H1 (cell line): ENCODE results near the gene KRTAP3-2. TPM values are rescaled to one million over a fixed set of nuclear protein-coding genes. Genes with fewer than 3 reads are reported as not detected.

Experiments
- CTCF ChIA-PET: fragments of 300-600 bp; sonication (Branson Sonifier 250); formaldehyde crosslinking; loops from one replicate; lab custom pipeline; 2021; ENCODE audit not compliant: partially characterized antibody; lab: Charles Lee
- POLR2A ChIA-PET: fragments of 300-600 bp; sonication (Branson Sonifier 250); formaldehyde crosslinking; loops from one replicate; lab custom pipeline; 2021; ENCODE audit warnings: inconsistent platforms; ENCODE audit not compliant: partially characterized antibody; lab: Charles Lee
- DNase-seq, 2 experiments: peaks; one replicate each; pipeline versions ENCODE4 v3.0.0 to v3.0.0-alpha.2; 2010 to 2022; ENCODE audit warnings: low spot score in 2 of 2, low read depth in 1 of 2, mixed read lengths in 1 of 2
- FAIRE-seq: peaks from 2 replicates; lab custom pipeline; 2011; peaks lifted over from hg19 to GRCh38; lab: Jason Lieb, UNC
- H2AFZ ChIP-seq: 2 replicates; pipeline ENCODE4 v1.8.1; 2012; ENCODE audit warnings: low read length, inconsistent platforms
- H2AK5ac ChIP-seq: 2 replicates; pipeline ENCODE4 v1.6.1; 2013; ENCODE audit warnings: low read depth, low read length
- H2BK120ac ChIP-seq: replicated peaks from 2 replicates; pipeline ENCODE3; 2013; ENCODE audit warnings: low read depth, low read length, inconsistent platforms
- H2BK12ac ChIP-seq: 2 replicates; pipeline ENCODE4 v1.6.1; 2013; ENCODE audit warnings: low read depth, low read length
- H2BK15ac ChIP-seq: 2 replicates; pipeline ENCODE4 v1.6.1; 2013; ENCODE audit warnings: low read length
- H2BK20ac ChIP-seq: 2 replicates; pipeline ENCODE4 v1.6.1; 2013; ENCODE audit warnings: low read length
- H2BK5ac ChIP-seq: 2 replicates; pipeline ENCODE4 v1.6.1; 2013; ENCODE audit warnings: low read depth, low read length
- H3K14ac ChIP-seq: 2 replicates; pipeline ENCODE4 v1.6.1; 2013; ENCODE audit warnings: inconsistent platforms; ENCODE audit not compliant: insufficient read length
- H3K18ac ChIP-seq: 2 replicates; pipeline ENCODE4 v1.6.1; 2013; ENCODE audit warnings: low read length; ENCODE audit errors: extremely low read depth
- H3K23ac ChIP-seq: 2 replicates; pipeline ENCODE4 v1.6.1; 2013; ENCODE audit warnings: inconsistent platforms; ENCODE audit not compliant: insufficient read length
- H3K23me2 ChIP-seq: 2 replicates; pipeline ENCODE4 v1.6.1; 2013; ENCODE audit warnings: low read depth, low read length
- H3K27ac ChIP-seq: 2 replicates; pipeline ENCODE4 v1.6.1; 2011; ENCODE audit warnings: low read depth, low read length, inconsistent platforms
- H3K27me3 ChIP-seq, 4 experiments: replicated peaks in 1 of 4; 1 replicate in 1 of 4; 2 replicates in 3 of 4; pipeline versions ENCODE4 v1.6.1 to v1.8.1; 2011 to 2013; ENCODE audit warnings: low read length in 3 of 4, mild to moderate bottlenecking in 3 of 4, inconsistent platforms in 2 of 4, mixed read lengths in 2 of 4, moderate library complexity in 1 of 4; ENCODE audit not compliant: control insufficient read depth in 3 of 4, insufficient read depth in 3 of 4; ENCODE audit errors: extremely low read depth in 1 of 4
- H3K36me3 ChIP-seq, 4 experiments: 2 replicates each; pipeline versions ENCODE4 v1.6.1 to v1.8.1; 2011 to 2013; ENCODE audit warnings: mild to moderate bottlenecking in 4 of 4, low read length in 3 of 4, moderate library complexity in 2 of 4, control low read depth in 1 of 4, inconsistent platforms in 1 of 4; ENCODE audit not compliant: insufficient read depth in 4 of 4, control insufficient read depth in 2 of 4
- H3K4ac ChIP-seq: replicated peaks from 2 replicates; pipeline ENCODE3; 2013; ENCODE audit warnings: low read length, low read depth, mixed read lengths, inconsistent platforms; ENCODE audit not compliant: insufficient read length
- H3K4me1 ChIP-seq, 4 experiments: replicated peaks in 1 of 4; 1 replicate in 1 of 4; 2 replicates in 3 of 4; pipeline versions ENCODE4 v1.6.1 to v1.8.1; 2011 to 2013; ENCODE audit warnings: low read length in 3 of 4, inconsistent platforms in 2 of 4, mixed read lengths in 1 of 4; ENCODE audit not compliant: insufficient read depth in 4 of 4, control insufficient read depth in 3 of 4
- H3K4me2 ChIP-seq, 2 experiments: 2 replicates each; pipeline versions ENCODE4 v1.6.1 to v1.8.1; 2011 to 2013; ENCODE audit warnings: low read depth in 2 of 2, low read length in 2 of 2, control low read depth in 1 of 2, inconsistent platforms in 1 of 2, mild to moderate bottlenecking in 1 of 2; ENCODE audit not compliant: insufficient read depth in 1 of 2
- H3K4me3 ChIP-seq, 4 experiments: fragments of 200-600, 300-600 bp in 1 of 4; sonication (generic), shearing (Covaris generic), sonication (Bioruptor Twin) in 1 of 4; 2 replicates each; pipeline versions ENCODE4 v1.5.1 to v1.8.1; 2011 to 2016; ENCODE audit warnings: low read length in 4 of 4, low read depth in 3 of 4, control low read depth in 2 of 4, inconsistent platforms in 2 of 4, mild to moderate bottlenecking in 2 of 4, mixed read lengths in 1 of 4, moderate library complexity in 1 of 4; ENCODE audit not compliant: insufficient read depth in 2 of 4; ENCODE audit errors: extremely low read depth in 1 of 4
- H3K56ac ChIP-seq: replicated peaks from 2 replicates; pipeline ENCODE3; 2013; ENCODE audit warnings: low read depth, mild to moderate bottlenecking, mixed read lengths, low read length, inconsistent platforms; ENCODE audit not compliant: insufficient read length
- H3K79me1 ChIP-seq: 2 replicates; pipeline ENCODE4 v1.6.1; 2013; ENCODE audit warnings: low read depth, low read length, control low read depth
- H3K79me2 ChIP-seq, 2 experiments: 2 replicates each; pipeline versions ENCODE4 v1.6.1 to v1.8.1; 2012 to 2013; ENCODE audit warnings: low read length in 2 of 2, mild to moderate bottlenecking in 2 of 2, inconsistent platforms in 1 of 2; ENCODE audit not compliant: insufficient read depth in 2 of 2, control insufficient read depth in 1 of 2
- H3K9ac ChIP-seq, 4 experiments: replicated peaks in 1 of 4; 1 replicate in 1 of 4; 2 replicates in 3 of 4; pipeline versions ENCODE4 v1.6.1 to v1.8.1; 2011 to 2013; ENCODE audit warnings: low read depth in 3 of 4, low read length in 3 of 4, control low read depth in 2 of 4, mild to moderate bottlenecking in 2 of 4, moderate library complexity in 2 of 4, inconsistent platforms in 1 of 4; ENCODE audit errors: extremely low read depth in 1 of 4
- H3K9me3 ChIP-seq, 2 experiments: 2 replicates each; pipeline versions ENCODE4 v1.6.1 to v1.8.1; 2012 to 2013; ENCODE audit warnings: mild to moderate bottlenecking in 2 of 2, moderate library complexity in 2 of 2, control low read depth in 1 of 2, inconsistent platforms in 1 of 2, low read depth in 1 of 2, low read length in 1 of 2, mixed read lengths in 1 of 2; ENCODE audit not compliant: insufficient read depth in 2 of 2
- H4K20me1 ChIP-seq, 2 experiments: replicated peaks in 1 of 2; 2 replicates each; pipeline versions ENCODE3 to v1.8.1; 2011 to 2013; ENCODE audit warnings: inconsistent platforms in 2 of 2, low read length in 2 of 2, mild to moderate bottlenecking in 1 of 2; ENCODE audit not compliant: insufficient read depth in 2 of 2, control insufficient read depth in 1 of 2
- H4K5ac ChIP-seq: 2 replicates; pipeline ENCODE4 v1.6.1; 2013; ENCODE audit warnings: low read length, low read depth, mixed read lengths, inconsistent platforms; ENCODE audit not compliant: insufficient read length
- H4K8ac ChIP-seq: 2 replicates; pipeline ENCODE4 v1.8.0; 2013; ENCODE audit warnings: mild to moderate bottlenecking, moderate library complexity, low read length, inconsistent platforms; ENCODE audit not compliant: insufficient read depth; ENCODE audit errors: extremely low read depth
- H4K91ac ChIP-seq: replicated peaks from 2 replicates; pipeline ENCODE3; 2013; ENCODE audit warnings: low read length, mixed read lengths, inconsistent platforms; ENCODE audit not compliant: insufficient read length
- CEBPB ChIP-seq: IDR thresholded peaks from 2 replicates; pipeline ENCODE4 v1.6.1; 2012; ENCODE audit warnings: low read depth, low read length
- CHD1 ChIP-seq: IDR thresholded peaks from 2 replicates; pipeline ENCODE4 v1.6.1; 2012; ENCODE audit warnings: low read depth, low read length, improper control_type of control experiment
- CREB1 ChIP-seq: IDR thresholded peaks from 2 replicates; pipeline ENCODE4 v1.6.1; 2012; ENCODE audit warnings: inconsistent platforms
- EP300 ChIP-seq, 2 experiments: IDR thresholded peaks; 1 replicate in 1 of 2; 2 replicates in 1 of 2; pipeline ENCODE4 v1.6.1; 2011 to 2012; ENCODE audit warnings: low read depth in 2 of 2, low read length in 2 of 2, mild to moderate bottlenecking in 2 of 2, borderline replicate concordance in 1 of 2, inconsistent platforms in 1 of 2, moderate library complexity in 1 of 2
- JUND ChIP-seq: IDR thresholded peaks from 2 replicates; pipeline ENCODE4 v1.6.1; 2011; ENCODE audit warnings: mild to moderate bottlenecking, improper control_type of control experiment, low read length
- RAD21 ChIP-seq, 2 experiments: IDR thresholded peaks in 1 of 2; conservative IDR thresholded peaks in 1 of 2; 2 replicates each; pipeline ENCODE4 v1.6.1; 2011; ENCODE audit warnings: low read depth in 2 of 2, low read length in 2 of 2, improper control_type of control experiment in 1 of 2, inconsistent platforms in 1 of 2, mild to moderate bottlenecking in 1 of 2, moderate library complexity in 1 of 2
- SIX5 ChIP-seq: IDR thresholded peaks from 2 replicates; pipeline ENCODE4 v1.6.1; 2011; ENCODE audit warnings: mild to moderate bottlenecking, low read depth, low read length
- WGBS, 2 experiments: shearing (Covaris generic) in 1 of 2; methylation state at CpG; one replicate each; pipeline versions ENCODE4 v1.1.6 to v1.1.7; 2013 to 2015; ENCODE audit warnings: low lambda C conversion rate in 2 of 2, mixed read lengths in 2 of 2, inconsistent platforms in 1 of 2, low coverage in 1 of 2, missing lambda C conversion rate in 1 of 2; ENCODE audit not compliant: insufficient replicate concordance in 2 of 2, insufficient coverage in 1 of 2, insufficient read length in 1 of 2; ENCODE audit errors: extremely low coverage in 1 of 2, missing lambda C conversion rate in 1 of 2; 5-methylcytosine and 5-hydroxymethylcytosine counted together
- polyA plus RNA-seq, 7 experiments: library from polyadenylated mRNA; depleted of rRNA in 3 of 7; stranded (reverse) in 5 of 7; unstranded in 2 of 7; fragments of >200 nt in 5 of 7; fragments of 200-250 nt in 2 of 7; gene quantifications; 1 replicate in 5 of 7; 2 replicates in 1 of 7; 4 replicates in 1 of 7; pipeline versions ENCODE4 v1.2.1 to v1.2.3, GENCODE V29; 2011 to 2013; ENCODE audit warnings: missing spikeins in 2 of 7, mixed read lengths in 2 of 7
- total RNA-seq: library from RNA; stranded (reverse); fragmentation: NEBNext Ultra II Directional; extraction: Animal tissue kit (Norgen Biotek cat#: 25700); gene quantifications from 2 replicates; pipeline ENCODE4 v1.2.1, GENCODE V29; 2021

KRTAP3-2 gene
- total and polyA plus RNA-seq, 2 of the 8 experiments (the other 6 are each of a cell fraction or from before 2014, with no cell fraction given): not detected

DNA sequence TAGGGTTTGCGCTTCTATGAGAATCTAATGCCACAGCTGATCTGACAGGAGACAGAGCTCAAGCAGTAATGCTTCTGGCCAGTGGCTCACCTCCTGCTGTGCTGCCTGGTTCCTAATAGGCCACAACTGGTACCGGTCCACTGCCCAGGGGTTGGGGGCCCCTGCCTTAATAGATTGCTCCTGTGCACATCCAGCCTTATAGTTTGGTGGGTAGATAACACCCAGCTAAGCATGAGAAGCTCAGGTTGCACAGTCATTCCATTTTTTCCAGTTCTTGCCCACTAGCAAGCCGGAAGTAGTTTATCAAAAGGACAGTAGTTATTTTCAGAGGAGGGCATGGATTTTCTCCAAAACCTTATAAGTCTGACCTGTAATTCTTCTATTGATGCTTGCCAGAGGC, 19.7 kb upstream of the KRTAP3-2 start:
- H3K23ac ChIP-seq: no peak overlapping the region
- no peak overlapping the region for H2BK12ac ChIP-seq
- no peaks in the 10 kb centered on the region for H3K79me1 ChIP-seq
- H2BK120ac ChIP-seq: no peak overlapping the region
- H3K9ac ChIP-seq: no peak overlapping the region
- no peak overlapping the region for H2AK5ac ChIP-seq
- no peak overlapping the region for H3K4me3 ChIP-seq
- H4K20me1 ChIP-seq: no peaks in the 10 kb centered on the region
- H3K4me2 ChIP-seq: no peak overlapping the region
- H3K9me3 ChIP-seq: no peaks in the 10 kb centered on the region
- no peak overlapping the region for H2BK5ac ChIP-seq
- no peaks in the 10 kb centered on the region for H3K4me1 ChIP-seq
- no peaks in the 10 kb centered on the region; a peak in 1 of 7 replicates for H3K27me3 ChIP-seq
- no peak overlapping the region for H3K56ac ChIP-seq
- H3K79me2 ChIP-seq: no peaks in the 10 kb centered on the region
- no peak overlapping the region for H4K91ac ChIP-seq
- no peak overlapping the region for H2AFZ ChIP-seq
- no peak overlapping the region for H2BK20ac ChIP-seq
- H3K27ac ChIP-seq: no peak overlapping the region
- 91% methylated on average over 3 of the region's 3 CpGs; no CpG with 5 or more reads in 1 of the 2 experiments for WGBS, 2 experiments
- H3K36me3 ChIP-seq: no peaks in the 10 kb centered on the region
- TF ChIP-seq JUND: no peak
- TF ChIP-seq SIX5: no peak
- TF ChIP-seq RAD21 (IDR thresholded peaks at IDR 0.05 in 1 of 2, conservative IDR thresholded peaks at IDR 0.05 in 1 of 2; ENCODE audit: low read depth in 2 of 2, low read length in 2 of 2): no peak
- no peak for TF ChIP-seq CREB1
- TF ChIP-seq CEBPB: no peak
- TF ChIP-seq CHD1: no peak
- no peak for TF ChIP-seq EP300 (IDR thresholded peaks at IDR 0.05; ENCODE audit: borderline replicate concordance in 1 of 2, low read depth in 2 of 2, low read length in 2 of 2)
- H4K8ac ChIP-seq: no peak overlapping the region
- FAIRE-seq: no peak
- H2BK15ac ChIP-seq: no peak overlapping the region
- H3K18ac ChIP-seq: no peak overlapping the region
- no peak overlapping the region for H3K14ac ChIP-seq
- no peak for DNase-seq
- POLR2A ChIA-PET: no interaction called here
- no peak overlapping the region for H3K4ac ChIP-seq
- no peaks in the 10 kb centered on the region for H3K23me2 ChIP-seq
- H4K5ac ChIP-seq: no peak overlapping the region
- CTCF ChIA-PET: interaction anchor here (1.3 kb wide), 1 partner anchor 39 kb away, joined by 4 read pairs; no protein-coding TSS in a partner anchor
